HG03558 (cell line): Measurements from ENCODE around the gene RIMBP2.

Experiments used
- ATAC-seq: cut with Tn5 transposase; IDR thresholded peaks from one replicate; pipeline ENCODE4 v1.9.1; 2021; ENCODE audit warnings: moderate number of reproducible peaks; ENCODE audit not compliant: unreplicated experiment; ENCODE audit errors: extremely low read depth

Gene RIMBP2

GRCh38 chr12:130583317-130583716, 132.8 kb downstream of the RIMBP2 start:
- no peak for ATAC-seq

- ATAC-seq = no peak
Measured at GRCh38 chr12:130582286-130582685, 133.8 kb downstream of the RIMBP2 start.

GRCh38 chr12:130581782-130582181, 134.3 kb downstream of the RIMBP2 start:
- no peak for ATAC-seq

- ATAC-seq = no peak
Measured at GRCh38 chr12:130579231-130579630, 136.9 kb downstream of the RIMBP2 start.

- ATAC-seq = no peak
Measured at GRCh38 chr12:130577351-130577750, 138.7 kb downstream of the RIMBP2 start.

GRCh38 chr12:130576371-130576816, 139.7 kb downstream of the RIMBP2 start:
- no peak for ATAC-seq

GRCh38 chr12:130574402-130574801, 141.7 kb downstream of the RIMBP2 start:
- no peak for ATAC-seq

- no peak for ATAC-seq
Measured at GRCh38 chr12:130573766-130574165, 142.3 kb downstream of the RIMBP2 start.

GRCh38 chr12:130573235-130573634, 142.9 kb downstream of the RIMBP2 start:
- ATAC-seq = no peak

- no peak for ATAC-seq
Measured at GRCh38 chr12:130572553-130572952, 143.5 kb downstream of the RIMBP2 start.

- no peak for ATAC-seq
Measured at GRCh38 chr12:130571734-130572133, 144.4 kb downstream of the RIMBP2 start.

GRCh38 chr12:130571089-130571488, 145.0 kb downstream of the RIMBP2 start:
- no peak for ATAC-seq

GRCh38 chr12:130569521-130569920, 146.6 kb downstream of the RIMBP2 start:
- no peak for ATAC-seq

- ATAC-seq = no peak
Measured at GRCh38 chr12:130568501-130568900, 147.6 kb downstream of the RIMBP2 start.

GRCh38 chr12:130568041-130568440, 148.1 kb downstream of the RIMBP2 start:
- ATAC-seq = no peak

- ATAC-seq = no peak
Measured at GRCh38 chr12:130566446-130567155, 149.5 kb downstream of the RIMBP2 start.

GRCh38 chr12:130565189-130565588, 150.9 kb downstream of the RIMBP2 start:
- no peak for ATAC-seq

- ATAC-seq = no peak
Measured at GRCh38 chr12:130563323-130563722, 152.8 kb downstream of the RIMBP2 start.

GRCh38 chr12:130562716-130563115, 153.4 kb downstream of the RIMBP2 start:
- no peak for ATAC-seq

- no peak for ATAC-seq
Measured at GRCh38 chr12:130560321-130560720, 155.8 kb downstream of the RIMBP2 start.

- ATAC-seq = no peak
Measured at GRCh38 chr12:130559806-130560205, 156.3 kb downstream of the RIMBP2 start.
